DOHH2 (cell line): ENCODE results near the gene CADPS2.

Experiments used
- EZH2phosphoT487 ChIP-seq: fragments of 200-600 bp; sonication (generic); IDR thresholded peaks from 2 replicates; pipeline ENCODE4 v1.6.1; 2017; ENCODE audit warnings: borderline replicate concordance, mild to moderate bottlenecking, antibody characterized with exemption, low read length, moderate library complexity, mixed read lengths
- TF ChIP-seq, protein P1 (sequence below): fragments of 200-600 bp; sonication (generic); IDR thresholded peaks from one replicate; pipeline ENCODE4 v1.5.1; 2014; ENCODE audit warnings: antibody characterized with exemption, mild to moderate bottlenecking, low read depth, low read length; ENCODE audit not compliant: poor library complexity, severe bottlenecking

DNA sequence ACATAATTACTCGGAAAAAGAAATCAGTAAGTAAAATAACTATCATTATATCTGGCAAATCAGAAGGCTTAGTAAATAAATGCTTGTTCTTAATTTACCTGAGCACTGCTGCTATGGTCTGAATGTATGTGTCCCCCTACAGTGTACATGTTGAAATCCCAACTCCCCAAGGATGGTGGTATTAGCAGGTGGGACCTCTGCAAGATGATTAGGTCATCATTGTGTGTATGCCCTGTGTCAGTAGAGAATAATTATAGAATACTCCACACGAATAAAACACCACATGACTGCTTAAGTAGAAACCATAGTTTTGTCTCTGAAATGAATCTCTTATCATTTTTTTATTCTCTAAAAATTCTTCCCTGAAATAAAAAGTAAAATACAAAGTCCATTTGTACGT is 289.0 kb downstream of the CADPS2 start:
- no peak for TF ChIP-seq EZH2phosphoT487
- TF ChIP-seq, protein P1, sequence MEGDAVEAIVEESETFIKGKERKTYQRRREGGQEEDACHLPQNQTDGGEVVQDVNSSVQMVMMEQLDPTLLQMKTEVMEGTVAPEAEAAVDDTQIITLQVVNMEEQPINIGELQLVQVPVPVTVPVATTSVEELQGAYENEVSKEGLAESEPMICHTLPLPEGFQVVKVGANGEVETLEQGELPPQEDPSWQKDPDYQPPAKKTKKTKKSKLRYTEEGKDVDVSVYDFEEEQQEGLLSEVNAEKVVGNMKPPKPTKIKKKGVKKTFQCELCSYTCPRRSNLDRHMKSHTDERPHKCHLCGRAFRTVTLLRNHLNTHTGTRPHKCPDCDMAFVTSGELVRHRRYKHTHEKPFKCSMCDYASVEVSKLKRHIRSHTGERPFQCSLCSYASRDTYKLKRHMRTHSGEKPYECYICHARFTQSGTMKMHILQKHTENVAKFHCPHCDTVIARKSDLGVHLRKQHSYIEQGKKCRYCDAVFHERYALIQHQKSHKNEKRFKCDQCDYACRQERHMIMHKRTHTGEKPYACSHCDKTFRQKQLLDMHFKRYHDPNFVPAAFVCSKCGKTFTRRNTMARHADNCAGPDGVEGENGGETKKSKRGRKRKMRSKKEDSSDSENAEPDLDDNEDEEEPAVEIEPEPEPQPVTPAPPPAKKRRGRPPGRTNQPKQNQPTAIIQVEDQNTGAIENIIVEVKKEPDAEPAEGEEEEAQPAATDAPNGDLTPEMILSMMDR = no peak
